GM21717 (cell line): ENCODE results near the gene MACROD2.
"Not testable (repeated sequence)": the region's sequence is repeated elsewhere in the genome, so short reads cannot be mapped to it uniquely, and the experiment has no call there.

Experiments used
- ATAC-seq: cut with Tn5 transposase; IDR thresholded peaks from one replicate; pipeline ENCODE4 v1.9.1; 2021; ENCODE audit warnings: mild to moderate bottlenecking, moderate library complexity; ENCODE audit not compliant: unreplicated experiment

The MACROD2 gene

DNA sequence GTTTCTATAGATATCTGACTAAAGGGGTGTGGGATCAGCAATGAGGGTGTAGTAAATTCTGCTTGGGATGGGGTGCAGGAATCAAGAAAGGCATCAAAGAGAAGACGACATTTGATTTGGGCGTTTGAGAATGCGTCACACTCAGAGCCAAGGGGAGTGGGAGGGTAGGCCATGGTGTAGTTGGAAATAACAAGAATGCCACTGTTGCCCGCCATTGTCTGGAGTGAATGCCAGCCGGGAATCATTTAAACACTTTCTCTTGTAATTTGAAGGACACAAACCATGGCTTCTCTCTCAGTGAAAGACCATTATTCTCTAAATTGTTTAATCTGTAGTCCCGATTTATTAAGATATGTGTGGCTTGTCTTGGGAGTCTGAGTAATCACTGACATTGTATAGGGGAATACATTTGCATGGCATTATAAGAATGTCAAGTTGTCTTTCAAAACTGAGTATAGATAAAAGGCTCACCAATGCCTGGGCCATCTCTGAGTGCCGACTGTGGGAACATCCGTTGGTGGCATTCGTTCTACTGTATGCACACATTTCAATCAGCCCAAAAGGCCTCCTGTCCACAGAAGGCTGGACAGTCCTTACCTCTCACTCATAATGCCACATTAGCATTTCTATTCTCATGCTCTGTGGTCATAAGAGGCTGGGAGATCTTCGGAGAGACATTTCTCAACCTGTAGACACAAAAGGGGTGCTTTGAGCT lies 1800.1 kb downstream of the MACROD2 start:
- no peak for ATAC-seq

GRCh38 chr20:15799871-15800270 lies 1804.6 kb downstream of the MACROD2 start:
- ATAC-seq, result no peak

DNA sequence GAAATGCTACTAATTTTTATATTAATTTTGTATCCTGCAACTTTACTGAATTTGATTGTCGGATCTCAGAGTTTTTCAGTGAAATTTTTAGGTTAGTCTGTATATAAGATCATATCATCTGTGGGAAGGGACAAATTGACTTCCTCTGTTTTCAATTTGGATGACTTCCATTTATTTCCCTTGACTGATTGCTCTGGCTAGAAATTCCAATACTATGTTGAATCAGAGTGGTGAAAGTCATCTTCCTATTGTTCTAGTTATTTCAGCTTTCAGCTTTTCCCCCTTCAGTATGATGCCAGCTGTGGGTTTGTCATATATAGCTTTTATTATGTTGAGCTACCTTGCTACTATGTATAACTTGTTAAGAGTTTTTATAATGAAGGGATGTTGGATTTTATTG lies 1806.7 kb downstream of the MACROD2 start:
- ATAC-seq, result no peak

DNA sequence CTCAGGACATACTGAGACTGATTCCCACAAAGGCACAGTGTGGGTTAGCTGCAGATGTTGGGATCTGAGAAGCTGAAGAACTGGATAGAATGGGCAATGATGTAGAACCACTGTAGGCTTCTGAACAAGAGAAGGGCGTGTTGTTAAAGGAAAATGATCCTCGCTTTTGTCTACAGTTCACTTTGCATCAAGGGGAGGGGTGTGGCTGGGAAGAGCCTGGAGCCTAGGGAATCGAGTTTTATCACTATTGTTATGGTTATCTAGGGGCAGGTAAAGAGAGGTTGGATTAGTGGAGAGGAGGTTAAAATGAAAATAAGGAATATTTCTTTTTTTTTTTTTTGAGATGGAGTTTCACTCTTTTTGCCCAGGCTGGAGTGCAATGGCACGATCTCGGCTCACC lies 1809.8 kb downstream of the MACROD2 start:
- no peak for ATAC-seq

GRCh38 chr20:15806105-15806504 lies 1810.8 kb downstream of the MACROD2 start:
- ATAC-seq, result no peak

- no peak for ATAC-seq
Measured at GRCh38 chr20:15807271-15807670, 1812.0 kb downstream of the MACROD2 start.

- not testable (repeated sequence) for ATAC-seq
Measured at GRCh38 chr20:15807771-15808170, 1812.5 kb downstream of the MACROD2 start.

DNA sequence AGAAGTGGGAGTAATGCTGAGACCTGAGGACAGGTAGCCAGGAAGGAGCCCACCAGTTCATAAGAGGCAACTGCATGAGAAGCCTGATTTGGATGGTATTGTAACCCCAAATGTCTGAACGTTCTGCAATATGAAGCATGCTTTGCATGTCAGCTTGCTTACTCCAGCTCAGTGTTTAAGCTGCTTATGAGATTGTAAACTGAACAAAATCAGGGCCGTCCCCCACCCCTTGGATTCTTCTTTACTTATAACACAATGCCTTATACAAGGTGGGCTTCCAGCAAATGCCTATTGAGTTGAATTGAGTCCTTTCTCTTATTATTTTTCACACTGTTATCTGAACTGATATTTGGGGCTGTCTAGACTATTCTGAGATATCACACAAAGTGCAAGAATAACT lies 1816.6 kb downstream of the MACROD2 start:
- ATAC-seq, result no peak

DNA sequence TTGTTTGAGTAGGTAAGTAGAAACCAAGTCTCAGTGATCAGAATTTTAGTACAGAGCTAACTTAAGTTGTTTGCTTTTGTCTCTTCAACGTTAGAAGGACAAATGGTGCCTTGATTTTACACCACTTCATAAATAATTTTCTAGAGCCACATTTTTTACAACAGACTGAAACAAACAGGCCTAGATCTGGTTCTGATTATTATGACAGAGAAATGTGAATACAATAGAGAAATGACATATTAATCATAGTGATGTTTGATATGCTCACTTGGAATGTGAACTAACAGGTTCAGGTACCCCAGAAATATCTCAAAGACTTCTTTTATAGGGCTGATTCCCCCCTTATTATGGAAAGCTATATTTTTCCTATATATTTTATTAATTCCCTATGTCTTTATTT lies 1817.4 kb downstream of the MACROD2 start:
- no peak for ATAC-seq

DNA sequence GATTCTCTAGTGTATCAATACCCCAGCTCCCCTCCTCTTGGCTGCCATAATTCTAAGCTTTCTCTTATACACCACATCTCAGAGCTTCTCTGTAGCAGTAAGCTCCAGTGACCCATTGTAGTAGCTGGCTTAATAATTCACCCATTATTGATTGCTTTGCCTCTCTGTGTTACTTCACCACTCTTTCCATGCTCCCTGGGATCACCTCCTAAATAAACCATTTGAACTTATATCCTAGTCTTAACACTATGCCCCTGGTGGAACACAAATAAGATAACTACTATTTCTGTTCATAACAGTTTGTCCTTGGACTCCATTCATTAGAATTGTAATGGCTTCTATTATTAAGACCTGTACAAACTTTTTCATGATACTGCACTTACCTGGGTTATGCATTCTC lies 1819.0 kb downstream of the MACROD2 start:
- ATAC-seq, result no peak

DNA sequence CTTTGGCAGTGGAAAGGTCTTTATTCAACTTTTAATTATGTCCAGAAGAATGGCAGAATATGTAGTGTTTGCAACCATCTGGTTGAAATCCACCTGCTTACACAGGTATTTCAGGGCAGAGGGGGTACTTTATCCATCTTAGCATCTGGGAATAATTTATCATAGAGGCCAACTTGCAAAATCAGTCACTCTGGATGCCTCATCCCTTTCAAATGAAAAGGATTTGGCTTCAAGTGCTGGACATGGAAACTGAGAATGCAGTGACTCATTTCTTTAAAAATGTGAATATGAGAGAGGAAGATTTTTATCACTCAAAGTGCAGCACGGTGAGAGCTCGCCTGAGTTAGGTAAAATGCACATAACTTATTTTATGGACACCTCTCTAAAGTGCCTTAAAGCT lies 1819.6 kb downstream of the MACROD2 start:
- ATAC-seq, result no peak

- no peak for ATAC-seq
Measured at GRCh38 chr20:15817351-15817750, 1822.0 kb downstream of the MACROD2 start.

DNA sequence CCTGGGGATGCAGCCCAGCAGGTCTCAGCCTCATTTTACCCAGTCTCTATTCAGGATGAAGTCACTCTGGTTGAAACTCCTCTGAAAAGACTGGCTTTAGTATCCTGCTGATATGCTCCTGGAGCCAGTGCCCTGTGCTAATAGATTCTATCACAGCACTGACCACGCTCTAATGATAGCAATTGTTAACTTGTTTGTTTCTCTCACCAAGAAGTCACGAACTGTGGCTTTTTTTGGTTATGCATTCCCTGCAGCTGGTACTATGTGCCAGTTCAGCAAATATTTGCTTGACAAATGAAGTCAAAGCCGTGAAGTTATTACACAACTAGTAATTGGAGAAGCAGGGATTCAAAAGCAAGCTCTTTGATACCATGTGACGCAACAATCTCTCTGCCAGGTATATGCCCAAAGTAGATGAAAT lies 1823.3 kb downstream of the MACROD2 start:
- ATAC-seq, result no peak

GRCh38 chr20:15823718-15824117 lies 1828.4 kb downstream of the MACROD2 start:
- ATAC-seq, result no peak

DNA sequence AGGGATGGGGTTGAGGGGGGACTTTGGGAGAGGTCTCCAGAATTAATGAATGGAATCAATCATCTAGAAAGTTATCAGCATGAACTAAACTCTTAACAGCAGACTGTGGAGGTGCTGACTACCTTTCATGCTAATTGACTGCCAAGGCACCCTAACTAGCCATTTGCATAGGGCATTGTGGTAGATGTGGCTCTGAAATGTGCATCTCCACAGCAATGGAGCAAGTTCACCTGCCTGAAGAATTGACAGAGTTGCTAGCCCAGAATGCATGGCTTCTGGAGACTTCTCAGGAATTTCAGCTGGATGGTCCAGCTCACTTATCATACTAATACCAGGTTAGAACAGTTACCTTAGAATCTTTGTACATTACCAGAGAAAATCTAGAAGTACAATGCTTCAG lies 1832.3 kb downstream of the MACROD2 start:
- ATAC-seq, result no peak

DNA sequence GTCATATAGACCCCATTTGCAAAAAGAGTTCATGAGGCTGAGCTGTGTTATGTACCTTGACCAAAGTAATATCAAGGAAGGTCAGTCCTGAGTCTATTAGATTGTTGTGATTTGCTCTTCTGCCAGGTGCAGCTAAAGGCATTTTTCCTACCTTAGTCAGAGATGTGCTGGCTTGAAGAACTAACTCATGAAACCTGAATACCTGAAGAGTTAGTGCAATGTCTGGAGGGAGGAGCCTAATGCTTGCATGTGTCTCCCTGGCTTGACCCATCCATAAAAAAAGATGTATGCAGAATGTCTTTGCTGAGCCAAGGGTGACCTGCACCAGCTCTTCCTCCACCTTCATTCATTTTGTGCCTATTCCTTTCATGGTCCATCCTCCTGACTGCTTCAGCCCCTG lies 1835.9 kb downstream of the MACROD2 start:
- ATAC-seq, result no peak

GRCh38 chr20:15832512-15832911 lies 1837.2 kb downstream of the MACROD2 start:
- no peak for ATAC-seq

- no peak for ATAC-seq
Measured at GRCh38 chr20:15834857-15835256, 1839.5 kb downstream of the MACROD2 start.

- ATAC-seq, result no peak
Measured at GRCh38 chr20:15835811-15836210, 1840.5 kb downstream of the MACROD2 start.

DNA sequence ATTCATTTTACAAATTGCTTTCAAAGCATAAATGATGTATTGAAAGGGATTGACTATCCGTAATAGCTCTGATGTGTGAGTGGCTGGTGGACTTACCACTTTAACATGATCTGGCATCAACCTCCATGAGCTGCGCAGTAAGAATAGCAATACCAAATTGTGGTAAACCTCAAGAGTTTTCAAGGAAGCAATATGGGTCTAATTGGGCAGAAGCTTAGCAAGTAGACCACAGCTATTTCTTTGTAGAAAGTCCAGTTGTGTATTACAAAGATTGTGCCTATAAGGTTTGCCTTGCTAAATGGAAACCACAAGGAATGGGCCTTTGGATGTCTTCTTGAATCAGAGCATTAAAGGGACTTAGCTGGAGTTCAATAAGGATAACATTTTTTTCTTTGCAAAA lies 1841.3 kb downstream of the MACROD2 start:
- ATAC-seq, result no peak

DNA sequence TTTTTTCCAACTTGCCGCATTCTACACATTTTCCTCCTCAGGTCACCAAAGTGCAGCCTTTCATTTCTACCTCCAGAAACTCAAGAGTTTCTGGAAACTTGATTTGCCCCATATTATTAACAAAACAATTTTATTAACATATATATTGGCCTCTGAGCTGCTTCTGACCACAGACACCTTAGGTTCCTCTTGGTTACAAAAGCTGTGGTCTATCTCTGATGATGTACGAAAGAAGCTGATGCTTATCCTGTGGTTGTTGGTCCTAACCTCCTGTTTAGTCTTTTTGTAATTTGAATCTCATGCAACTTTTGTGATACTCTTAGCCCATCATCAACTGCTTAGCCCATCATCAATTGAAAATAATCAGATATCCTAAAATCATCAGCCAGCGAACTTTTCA lies 1842.2 kb downstream of the MACROD2 start:
- ATAC-seq, result no peak

- ATAC-seq, result no peak
Measured at GRCh38 chr20:15838466-15838865, 1843.2 kb downstream of the MACROD2 start.

- ATAC-seq, result no peak
Measured at GRCh38 chr20:15840636-15841301, 1845.5 kb downstream of the MACROD2 start.
